ENCODE measurements around the gene TAGLN2.

TAGLN2 gene

GRCh38 chr1:159947942-159948341, 22.6 kb upstream of the TAGLN2 start:
- DNase-seq = no peak

- no peak for DNase-seq
Observed at GRCh38 chr1:159946242-159947187, 21.2 kb upstream of the TAGLN2 start.

GRCh38 chr1:159945483-159946241, 20.4 kb upstream of the TAGLN2 start, which contains the start of gene IGSF9:
Gene IGSF9, minus strand, starts transcription at chr1:159945613. Its CDS starts 2,159 bp downstream, at chr1:159943454.
- DNase-seq = peak; percentile 91

GRCh38 chr1:159944623-159945455, 19.5 kb upstream of the TAGLN2 start:
- no peak for DNase-seq

GRCh38 chr1:159943908-159944622, 18.8 kb upstream of the TAGLN2 start:
- no peak for DNase-seq

GRCh38 chr1:159943278-159943640, 18.0 kb upstream of the TAGLN2 start:
- DNase-seq = no peak

- no peak for DNase-seq
Observed at GRCh38 chr1:159942632-159943277, 17.4 kb upstream of the TAGLN2 start.

GRCh38 chr1:159941591-159942560, 16.6 kb upstream of the TAGLN2 start:
- DNase-seq = no peak

GRCh38 chr1:159941141-159941540, 15.8 kb upstream of the TAGLN2 start:
- no peak for DNase-seq

GRCh38 chr1:159940006-159940620, 14.8 kb upstream of the TAGLN2 start:
- no peak for DNase-seq

GRCh38 chr1:159939678-159940002, 14.3 kb upstream of the TAGLN2 start:
- DNase-seq = no peak

GRCh38 chr1:159938905-159939677, 13.8 kb upstream of the TAGLN2 start:
- DNase-seq = no peak

GRCh38 chr1:159938211-159938852, 13.0 kb upstream of the TAGLN2 start:
- DNase-seq = no peak

- no peak for DNase-seq
Observed at GRCh38 chr1:159937054-159937750, 11.9 kb upstream of the TAGLN2 start.

GRCh38 chr1:159936273-159936904, 11.1 kb upstream of the TAGLN2 start:
- DNase-seq = peak; percentile 28

- DNase-seq = no peak
Observed at GRCh38 chr1:159935719-159936272, 10.5 kb upstream of the TAGLN2 start.

- no peak for DNase-seq
Observed at GRCh38 chr1:159935305-159935704, 10.0 kb upstream of the TAGLN2 start.

Data from NCI-H1092 (cell line).